GM19372 (cell line): ENCODE measurements around the gene CCDC38.

Source experiments
- ATAC-seq: cut with Tn5 transposase; IDR thresholded peaks from one replicate; pipeline ENCODE4 v1.9.1; 2021; ENCODE audit warnings: mild to moderate bottlenecking, low read depth, moderate library complexity; ENCODE audit not compliant: unreplicated experiment

The CCDC38 gene

GRCh38 chr12:95890958-95891357, 51.5 kb downstream of the CCDC38 start:
- no peak for ATAC-seq

- no peak for ATAC-seq
These were observed 55.1 kb downstream of the CCDC38 start for GRCh38 chr12:95887311-95887710.

- ATAC-seq: no peak
These were observed 57.4 kb downstream of the CCDC38 start for GRCh38 chr12:95884998-95885397.

DNA sequence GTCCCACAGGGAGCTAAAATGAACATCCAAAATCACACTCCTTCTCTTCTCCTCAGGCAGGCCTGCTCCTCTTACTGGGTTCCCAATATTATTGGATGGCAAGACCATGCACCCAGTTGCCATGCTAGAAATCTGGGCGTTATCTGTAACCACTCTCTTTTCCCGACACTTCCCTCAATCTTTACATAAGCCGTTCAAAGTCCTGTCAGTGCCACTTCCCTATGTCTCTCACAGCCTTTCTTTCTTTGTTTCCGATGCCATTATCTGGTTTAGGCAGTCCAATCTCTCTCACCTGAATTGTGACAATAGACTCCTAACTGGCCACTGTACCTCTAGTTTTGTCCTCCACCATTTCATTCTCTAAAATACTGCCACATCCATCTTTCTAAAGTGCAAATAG, 59.5 kb downstream of the CCDC38 start:
- ATAC-seq: no peak

- no peak for ATAC-seq
These were observed 60.3 kb downstream of the CCDC38 start for GRCh38 chr12:95882080-95882479.

DNA sequence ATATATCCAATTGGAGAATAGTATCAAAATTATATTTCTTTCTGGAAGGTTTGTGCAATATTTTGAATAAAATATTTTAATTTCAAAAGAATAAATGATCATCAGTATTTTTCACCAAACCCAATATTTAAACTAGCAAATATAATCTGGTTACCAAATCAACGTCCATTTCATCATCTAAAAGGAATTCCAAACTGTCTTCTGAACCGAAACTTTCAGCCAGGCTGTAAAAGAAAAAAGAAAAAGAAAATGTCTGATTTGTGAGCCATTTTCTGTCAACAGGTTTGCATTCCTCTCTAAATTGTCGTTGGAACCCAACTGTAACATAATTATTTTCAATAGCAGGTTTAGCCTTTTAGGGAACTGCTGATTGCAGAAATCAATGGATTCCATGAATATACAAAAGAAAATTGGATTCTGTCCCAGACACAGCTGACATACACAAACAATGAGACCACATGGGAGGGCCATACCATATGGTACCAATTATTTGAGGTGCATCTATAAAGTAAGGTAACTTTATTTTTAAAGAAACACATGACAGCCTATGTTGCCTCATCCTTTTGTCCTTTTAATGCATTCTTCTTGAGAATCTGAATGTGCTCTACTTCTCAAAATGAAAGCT, 61.0 kb downstream of the CCDC38 start:
- no peak for ATAC-seq

- ATAC-seq: no peak
These were observed 61.5 kb downstream of the CCDC38 start for GRCh38 chr12:95880895-95881294.

DNA sequence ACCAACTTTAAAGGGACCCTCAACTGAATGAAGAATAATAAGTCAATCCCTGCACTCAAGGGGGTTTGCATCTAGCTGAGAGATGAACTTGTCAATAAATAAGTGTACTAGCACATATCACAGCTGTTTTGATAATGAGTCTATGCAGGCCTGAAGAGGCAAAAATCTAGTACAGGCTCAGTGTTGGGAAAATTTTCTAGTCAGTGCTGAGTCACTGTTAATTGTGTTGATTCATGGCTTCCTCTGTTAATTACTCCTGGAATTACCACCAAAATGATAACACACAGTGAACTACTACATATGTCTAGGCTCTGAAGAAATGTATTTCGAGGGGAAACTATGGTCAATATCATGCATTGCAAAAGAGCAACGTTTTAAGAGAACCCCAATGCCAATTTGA, 64.8 kb downstream of the CCDC38 start:
- no peak for ATAC-seq

DNA sequence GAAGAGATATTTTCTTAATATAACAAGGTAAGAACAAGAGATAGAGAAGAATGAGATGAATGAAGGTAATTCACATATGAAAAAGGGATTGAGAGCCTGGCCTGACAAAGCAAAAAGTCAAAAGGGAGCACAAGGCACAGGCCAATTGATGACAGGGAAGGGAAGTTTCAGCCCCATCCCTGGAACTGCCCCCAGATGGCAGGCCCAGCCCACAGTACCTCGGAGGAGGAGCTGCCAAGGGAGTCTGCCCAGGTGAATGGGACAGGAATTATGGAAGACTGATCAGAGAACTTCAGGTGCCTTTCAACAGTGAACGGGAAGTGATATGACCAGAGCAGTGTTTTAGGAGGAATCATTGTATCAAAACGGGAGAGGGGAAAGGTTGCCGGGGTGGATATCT, 68.0 kb downstream of the CCDC38 start:
- no peak for ATAC-seq

DNA sequence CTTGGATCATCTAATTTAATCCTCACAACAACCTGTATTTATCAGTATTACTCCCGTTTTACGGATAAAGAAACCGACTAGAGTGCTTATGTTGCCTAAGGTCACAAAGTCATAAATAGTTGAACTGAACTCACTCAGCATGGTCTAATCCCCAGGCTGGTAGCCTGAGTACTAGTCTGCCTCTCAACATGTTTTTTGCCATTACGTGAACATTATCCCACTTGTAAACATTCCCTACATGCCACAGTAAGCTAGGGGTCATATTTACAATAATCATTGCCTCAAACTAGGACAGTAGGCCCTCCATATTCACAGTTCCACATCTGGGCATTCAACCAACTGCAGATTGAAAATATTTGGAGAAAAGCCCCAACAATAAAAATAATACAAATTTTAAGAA, 71.5 kb downstream of the CCDC38 start:
- no peak for ATAC-seq

DNA sequence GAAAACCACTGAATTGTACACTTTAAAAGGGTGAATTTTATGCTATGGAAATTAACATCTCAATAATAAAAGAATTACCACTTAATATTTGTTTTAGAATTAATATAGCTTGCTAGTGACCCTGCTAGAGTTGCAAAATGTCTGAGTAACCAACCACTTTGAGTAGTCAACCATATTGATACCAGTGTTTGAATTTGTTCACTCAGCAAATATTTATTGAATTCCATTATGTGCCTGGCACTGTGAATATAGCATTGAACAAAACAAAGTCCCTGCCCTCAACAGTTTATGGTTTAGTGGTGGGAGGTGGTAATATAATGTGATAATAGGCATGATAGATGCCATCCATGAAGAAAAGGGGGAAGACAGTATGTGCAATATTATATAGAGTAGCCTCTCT, 79.1 kb downstream of the CCDC38 start:
- ATAC-seq: no peak

DNA sequence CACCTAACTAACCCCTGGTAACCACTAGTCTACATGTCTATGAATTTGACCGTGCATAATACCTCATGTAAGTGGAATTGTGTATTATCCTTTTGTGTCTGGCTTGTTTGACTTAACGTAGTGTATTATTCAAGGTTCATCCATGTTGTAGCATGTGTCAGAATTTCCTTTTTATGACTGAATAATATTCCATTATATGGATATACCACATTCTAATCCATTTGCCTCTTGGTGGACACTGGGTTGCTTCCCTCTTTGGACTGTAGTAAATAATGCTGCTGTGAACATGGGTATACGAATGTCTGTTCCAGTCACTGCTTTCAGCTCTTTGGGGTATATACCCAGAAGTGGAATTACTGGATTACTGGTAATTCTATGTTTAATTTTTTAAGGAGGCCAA, 80.4 kb downstream of the CCDC38 start:
- ATAC-seq: no peak

- ATAC-seq: no peak
These were observed 82.2 kb downstream of the CCDC38 start for GRCh38 chr12:95859947-95860850.

DNA sequence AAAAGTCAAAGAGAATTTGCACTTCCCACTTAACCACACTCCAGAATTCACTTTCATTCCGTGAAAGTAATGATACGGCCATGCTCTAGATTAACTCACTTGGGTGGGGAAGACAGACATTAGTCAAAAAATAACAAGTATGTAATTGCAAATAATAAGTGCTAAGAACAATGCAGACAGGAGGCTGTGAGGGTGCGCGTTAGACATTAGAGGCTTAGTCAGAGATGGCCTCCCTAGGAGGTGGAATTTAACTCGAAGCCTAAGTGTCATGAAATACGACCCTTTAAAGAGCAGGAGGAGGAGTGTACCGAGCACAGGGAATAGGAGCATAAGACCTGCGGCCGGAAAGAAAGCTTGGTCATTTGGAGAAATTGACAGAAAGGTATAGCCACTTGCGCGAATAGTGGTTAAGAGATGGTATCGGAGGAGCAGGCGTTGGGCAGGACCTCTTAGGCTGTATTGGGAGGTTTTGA, 83.0 kb downstream of the CCDC38 start:
- no peak for ATAC-seq

GRCh38 chr12:95858451-95859343, 83.7 kb downstream of the CCDC38 start, which contains the start of gene SNRPF:
TSS of gene SNRPF (plus strand) at chr12:95858952. CDS start at chr12:95859074, 122 bp downstream.
- ATAC-seq: peak; percentile 99

DNA sequence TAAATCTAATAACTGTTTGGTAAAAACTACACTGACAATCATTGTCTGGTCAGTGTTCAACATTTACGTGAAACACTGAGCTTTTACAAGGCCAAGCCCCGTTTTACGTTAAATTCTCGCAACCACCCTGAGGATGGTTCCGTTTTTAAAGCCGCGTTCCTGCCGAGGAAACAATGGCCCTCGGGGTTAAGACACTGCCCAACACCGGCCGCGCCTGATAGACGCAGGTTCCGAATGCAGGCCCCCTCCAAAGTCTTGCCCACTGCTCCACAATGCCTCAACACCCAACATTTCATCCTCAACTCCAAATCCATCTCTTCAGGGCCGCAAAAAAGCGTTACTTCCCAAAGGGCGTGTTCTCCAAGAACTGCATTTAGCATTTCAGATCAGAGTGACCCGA, 84.6 kb downstream of the CCDC38 start:
- ATAC-seq: no peak

GRCh38 chr12:95857156-95857555, 85.3 kb downstream of the CCDC38 start:
- ATAC-seq: no peak

DNA sequence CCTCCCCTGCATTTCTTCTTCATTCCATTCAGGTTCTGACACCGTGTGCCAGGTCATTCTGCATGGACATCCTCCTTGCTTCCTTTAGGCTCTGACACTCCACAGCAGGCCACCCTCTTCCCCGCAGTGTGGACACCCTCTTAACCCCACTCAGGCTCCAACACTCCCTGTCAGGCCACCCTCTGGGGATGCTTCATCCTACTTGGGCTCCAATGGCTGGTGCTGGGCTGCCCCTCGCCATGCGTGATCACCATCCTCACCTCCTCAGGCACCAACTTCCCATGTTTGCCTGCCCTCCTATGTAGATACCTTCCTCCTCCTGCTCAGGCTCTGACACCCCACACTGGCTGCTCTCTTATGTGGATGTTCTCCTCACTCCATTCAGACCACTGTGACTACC, 90.3 kb downstream of the CCDC38 start:
- no peak for ATAC-seq

DNA sequence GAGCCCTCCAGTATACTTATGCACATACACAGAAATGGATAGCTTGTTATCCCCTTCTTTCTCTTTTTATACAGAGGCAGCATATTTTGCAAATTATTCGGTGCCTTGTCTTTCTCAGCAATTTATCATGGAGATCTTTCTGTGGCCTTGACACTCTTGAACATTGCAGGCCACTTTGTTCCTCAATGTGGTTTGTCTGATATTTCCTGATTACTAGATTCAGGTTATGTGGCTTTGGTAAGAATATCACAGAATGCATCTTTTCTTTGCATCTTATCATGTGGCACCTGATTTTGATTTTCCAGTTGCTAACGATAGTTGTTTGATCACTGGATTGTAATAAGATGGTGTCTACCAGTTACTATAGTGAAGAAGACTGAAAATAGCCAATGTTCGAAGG, 90.8 kb downstream of the CCDC38 start:
- ATAC-seq: no peak

- no peak for ATAC-seq
These were observed 93.6 kb downstream of the CCDC38 start for GRCh38 chr12:95848575-95849388.
